Islet of Langerhans (tissue), 1 donor: ENCODE measurements around the gene STYXL2.

Source experiments
- FAIRE-seq: peaks from one replicate; lab custom pipeline; 2011; peaks lifted over from hg19 to GRCh38; lab: Jason Lieb, UNC

Gene STYXL2

GRCh38 chr1:167093846-167094516 is at the start of gene STYXL2:
STYXL2 (plus strand) TSS chr1:167094075; CDS start chr1:167094850, 775 bp downstream.
- no peak for FAIRE-seq

- FAIRE-seq = no peak
Measured at GRCh38 chr1:167051907-167052306, 42.0 kb upstream of the STYXL2 start.

- FAIRE-seq = no peak
Measured at GRCh38 chr1:167052389-167052788, 41.5 kb upstream of the STYXL2 start.

GRCh38 chr1:167054531-167054930 is 39.3 kb upstream of the STYXL2 start:
- no peak for FAIRE-seq

- FAIRE-seq = no peak
Measured at GRCh38 chr1:167054946-167055630, 38.8 kb upstream of the STYXL2 start.

- FAIRE-seq = no peak
Measured at GRCh38 chr1:167056529-167057231, 37.2 kb upstream of the STYXL2 start.

- no peak for FAIRE-seq
Measured at GRCh38 chr1:167057241-167057688, 36.6 kb upstream of the STYXL2 start.

- FAIRE-seq = no peak
Measured at GRCh38 chr1:167059045-167059808, 34.6 kb upstream of the STYXL2 start.

- FAIRE-seq = no peak
Measured at GRCh38 chr1:167059809-167060107, 34.1 kb upstream of the STYXL2 start.

GRCh38 chr1:167060141-167061072 is 33.5 kb upstream of the STYXL2 start:
- FAIRE-seq = no peak

GRCh38 chr1:167061073-167061464 is 32.8 kb upstream of the STYXL2 start:
- no peak for FAIRE-seq

- no peak for FAIRE-seq
Measured at GRCh38 chr1:167064621-167065020, 29.3 kb upstream of the STYXL2 start.

GRCh38 chr1:167065471-167065870 is 28.4 kb upstream of the STYXL2 start:
- FAIRE-seq = no peak

- no peak for FAIRE-seq
Measured at GRCh38 chr1:167066333-167067122, 27.3 kb upstream of the STYXL2 start.

- no peak for FAIRE-seq
Measured at GRCh38 chr1:167067904-167068303, 26.0 kb upstream of the STYXL2 start.

GRCh38 chr1:167068761-167069160 is 25.1 kb upstream of the STYXL2 start:
- no peak for FAIRE-seq

- FAIRE-seq = no peak
Measured at GRCh38 chr1:167071286-167071685, 22.6 kb upstream of the STYXL2 start.

- FAIRE-seq = no peak
Measured at GRCh38 chr1:167076136-167076710, 17.7 kb upstream of the STYXL2 start.

GRCh38 chr1:167077128-167077867 is 16.6 kb upstream of the STYXL2 start:
- FAIRE-seq = no peak

- no peak for FAIRE-seq
Measured at GRCh38 chr1:167077868-167078210, 16.0 kb upstream of the STYXL2 start.
